GM23338 (cell line): ENCODE results near the gene PDE4D. TPM values are rescaled to one million over a fixed set of nuclear protein-coding genes. Genes with fewer than 3 reads are reported as not detected.

Experiments used
- ATAC-seq: fragments of 200-7000 bp; cut with Tn5 transposase; 3 replicates; pipeline ENCODE4 v1.9.1; 2020
- DNase-seq: peaks from one replicate; pipeline ENCODE4 v3.0.0-alpha.2; 2015; ENCODE audit warnings: low spot score
- H2AFZ ChIP-seq: fragments of 200-600 bp; sonication (generic); 2 replicates; pipeline ENCODE4 v1.8.0; 2016; ENCODE audit warnings: antibody characterized with exemption, mild to moderate bottlenecking, moderate library complexity
- H3F3A ChIP-seq: fragments of 200-600 bp; sonication (generic); replicated peaks from 2 replicates; pipeline ENCODE4 v1.8.0; 2017; ENCODE audit warnings: antibody characterized with exemption, mixed run types, low read depth
- H3K27ac ChIP-seq: fragments of 200-600 bp; sonication (generic); 2 replicates; pipeline ENCODE4 v1.6.1; 2016; ENCODE audit warnings: low read depth
- H3K27me3 ChIP-seq: fragments of 200-600 bp; sonication (generic); 2 replicates; pipeline ENCODE4 v1.8.0; 2016; ENCODE audit warnings: mild to moderate bottlenecking, mixed run types, moderate library complexity; ENCODE audit not compliant: insufficient read depth
- H3K36me3 ChIP-seq: fragments of 200-600 bp; sonication (generic); 2 replicates; pipeline ENCODE4 v1.8.0; 2016; ENCODE audit warnings: mild to moderate bottlenecking; ENCODE audit not compliant: insufficient read depth
- H3K4me1 ChIP-seq: fragments of 200-600 bp; sonication (generic); 2 replicates; pipeline ENCODE4 v1.8.0; 2016; ENCODE audit warnings: mild to moderate bottlenecking, moderate library complexity; ENCODE audit not compliant: insufficient read depth
- H3K4me2 ChIP-seq: fragments of 200-600 bp; sonication (generic); 2 replicates; pipeline ENCODE4 v1.7.1; 2017; ENCODE audit warnings: mixed run types
- H3K4me3 ChIP-seq: fragments of 200-600 bp; sonication (generic); 2 replicates; pipeline ENCODE4 v1.6.1; 2016; ENCODE audit warnings: mixed run types
- H3K79me2 ChIP-seq: fragments of 200-600 bp; sonication (generic); replicated peaks from 2 replicates; pipeline ENCODE4 v1.8.0; 2017; ENCODE audit warnings: mild to moderate bottlenecking; ENCODE audit not compliant: insufficient read depth
- H3K9me2 ChIP-seq: fragments of 200-600 bp; sonication (generic); 2 replicates; pipeline ENCODE4 v1.8.0; 2017; ENCODE audit not compliant: insufficient read depth
- H4K20me1 ChIP-seq: fragments of 200-600 bp; sonication (generic); replicated peaks from 2 replicates; pipeline ENCODE4 v1.8.0; 2017; ENCODE audit warnings: mild to moderate bottlenecking; ENCODE audit not compliant: insufficient read depth
- H3K27ac Mint-ChIP-seq: 2 replicates; pipeline ENCODE4 v1.8.0; 2020; ENCODE audit warnings: inconsistent platforms, mild to moderate bottlenecking, moderate library complexity, mixed read lengths
- H3K27me3 Mint-ChIP-seq: 3 replicates; pipeline ENCODE4 v1.8.0; 2022; ENCODE audit warnings: low read depth, mild to moderate bottlenecking, moderate library complexity, mixed read lengths, inconsistent platforms; ENCODE audit not compliant: insufficient read depth, poor library complexity
- H3K36me3 Mint-ChIP-seq: 3 replicates; pipeline ENCODE4 v1.8.0; 2021; ENCODE audit warnings: low read depth, mild to moderate bottlenecking, inconsistent platforms, moderate library complexity, mixed read lengths
- H3K4me1 Mint-ChIP-seq: 3 replicates; pipeline ENCODE4 v1.8.0; 2020; ENCODE audit warnings: mild to moderate bottlenecking, inconsistent platforms, mixed read lengths
- H3K4me3 Mint-ChIP-seq: 3 replicates; pipeline ENCODE4 v1.8.0; 2021; ENCODE audit warnings: moderate library complexity, mild to moderate bottlenecking, inconsistent platforms, mixed read lengths
- H3K9me3 Mint-ChIP-seq: 3 replicates; pipeline ENCODE4 v1.8.0; 2020; ENCODE audit warnings: moderate library complexity, mild to moderate bottlenecking, inconsistent platforms, mixed read lengths
- CREB1 ChIP-seq: fragments of 250-450 bp; sonication (Bioruptor Pico); IDR thresholded peaks from 2 replicates; pipeline ENCODE4 v1.5.0; 2020; ENCODE audit warnings: low read depth, mild to moderate bottlenecking, moderate library complexity
- EZH2 ChIP-seq: fragments of 200-600 bp; sonication (generic); IDR thresholded peaks from one replicate; pipeline ENCODE4 v1.8.0; 2017; ENCODE audit warnings: antibody characterized with exemption, mild to moderate bottlenecking, low read depth; ENCODE audit not compliant: unreplicated experiment
- EZH2phosphoT487 ChIP-seq: fragments of 200-600 bp; sonication (generic); IDR thresholded peaks from one replicate; pipeline ENCODE4 v1.8.1; 2018; ENCODE audit warnings: antibody characterized with exemption; ENCODE audit not compliant: unreplicated experiment
- JUNB ChIP-seq: IDR thresholded peaks from one replicate; pipeline ENCODE4 v1.6.1; 2016; ENCODE audit warnings: antibody characterized with exemption; ENCODE audit not compliant: unreplicated experiment
- NANOG ChIP-seq: IDR thresholded peaks from 2 replicates; pipeline ENCODE4 v1.6.1; 2016; ENCODE audit warnings: antibody characterized with exemption, borderline replicate concordance
- POLR2AphosphoS5 ChIP-seq: IDR thresholded peaks from 2 replicates; pipeline ENCODE4 v1.6.1; 2016; ENCODE audit warnings: antibody characterized with exemption, low read depth
- ZNF331 ChIP-seq: fragments of 250-450 bp; sonication (Bioruptor Pico); IDR thresholded peaks from 2 replicates; pipeline ENCODE4 v1.5.0; 2020; ENCODE audit warnings: low read depth, mild to moderate bottlenecking, moderate library complexity
- polyA plus RNA-seq: library from polyadenylated mRNA; unstranded; fragments of >200 nt; fragmentation: Nextera tagmentation; extraction: Ambion mirVana; gene quantifications from 2 replicates; pipeline ENCODE4 v1.2.1, GENCODE V29; 2016
- total RNA-seq: library from RNA; depleted of rRNA; stranded (reverse); fragments of >200 nt; shearing (Covaris generic); gene quantifications from 2 replicates; pipeline ENCODE4 v1.2.3, GENCODE V29; 2014
- TF ChIP-seq, protein P1 (sequence below): fragments of 250-450 bp; sonication (Bioruptor Pico); IDR thresholded peaks from 2 replicates; pipeline ENCODE4 v1.5.0; 2020; ENCODE audit warnings: mild to moderate bottlenecking, moderate library complexity
- TF ChIP-seq, protein P2 (sequence below), 2 experiments: fragments of 200-600 bp in 1 of 2; sonication (generic) in 1 of 2; conservative IDR thresholded peaks; 2 replicates each; pipeline versions ENCODE4 v1.5.1 to v1.6.1; 2016 to 2017; ENCODE audit warnings: antibody characterized with exemption in 2 of 2, low read depth in 2 of 2, mild to moderate bottlenecking in 2 of 2, moderate library complexity in 1 of 2

PDE4D gene
- total and polyA plus RNA-seq, 2 experiments from 2014 or later, result 2.1 to 4.7 TPM

DNA sequence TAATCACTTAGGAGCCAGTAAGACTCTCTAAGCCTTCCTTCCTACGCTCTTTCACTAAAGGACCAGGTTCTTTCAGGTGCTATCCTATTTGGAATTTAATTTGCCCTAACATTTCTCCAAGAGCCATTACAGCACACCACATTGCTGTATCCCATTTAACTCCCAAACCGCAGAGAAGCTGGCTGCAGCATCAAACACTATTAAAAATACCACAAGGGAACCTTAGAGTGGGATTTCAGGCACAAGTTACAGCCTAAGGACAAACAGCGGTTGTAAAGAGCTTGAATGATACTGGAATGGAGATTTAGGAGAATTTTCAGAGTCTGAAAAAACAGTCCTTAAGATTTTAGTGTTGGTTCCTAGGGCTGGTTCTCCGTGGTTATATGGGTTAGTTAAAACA is 744.3 kb downstream of the PDE4D start (continued):
- TF ChIP-seq, protein P1, sequence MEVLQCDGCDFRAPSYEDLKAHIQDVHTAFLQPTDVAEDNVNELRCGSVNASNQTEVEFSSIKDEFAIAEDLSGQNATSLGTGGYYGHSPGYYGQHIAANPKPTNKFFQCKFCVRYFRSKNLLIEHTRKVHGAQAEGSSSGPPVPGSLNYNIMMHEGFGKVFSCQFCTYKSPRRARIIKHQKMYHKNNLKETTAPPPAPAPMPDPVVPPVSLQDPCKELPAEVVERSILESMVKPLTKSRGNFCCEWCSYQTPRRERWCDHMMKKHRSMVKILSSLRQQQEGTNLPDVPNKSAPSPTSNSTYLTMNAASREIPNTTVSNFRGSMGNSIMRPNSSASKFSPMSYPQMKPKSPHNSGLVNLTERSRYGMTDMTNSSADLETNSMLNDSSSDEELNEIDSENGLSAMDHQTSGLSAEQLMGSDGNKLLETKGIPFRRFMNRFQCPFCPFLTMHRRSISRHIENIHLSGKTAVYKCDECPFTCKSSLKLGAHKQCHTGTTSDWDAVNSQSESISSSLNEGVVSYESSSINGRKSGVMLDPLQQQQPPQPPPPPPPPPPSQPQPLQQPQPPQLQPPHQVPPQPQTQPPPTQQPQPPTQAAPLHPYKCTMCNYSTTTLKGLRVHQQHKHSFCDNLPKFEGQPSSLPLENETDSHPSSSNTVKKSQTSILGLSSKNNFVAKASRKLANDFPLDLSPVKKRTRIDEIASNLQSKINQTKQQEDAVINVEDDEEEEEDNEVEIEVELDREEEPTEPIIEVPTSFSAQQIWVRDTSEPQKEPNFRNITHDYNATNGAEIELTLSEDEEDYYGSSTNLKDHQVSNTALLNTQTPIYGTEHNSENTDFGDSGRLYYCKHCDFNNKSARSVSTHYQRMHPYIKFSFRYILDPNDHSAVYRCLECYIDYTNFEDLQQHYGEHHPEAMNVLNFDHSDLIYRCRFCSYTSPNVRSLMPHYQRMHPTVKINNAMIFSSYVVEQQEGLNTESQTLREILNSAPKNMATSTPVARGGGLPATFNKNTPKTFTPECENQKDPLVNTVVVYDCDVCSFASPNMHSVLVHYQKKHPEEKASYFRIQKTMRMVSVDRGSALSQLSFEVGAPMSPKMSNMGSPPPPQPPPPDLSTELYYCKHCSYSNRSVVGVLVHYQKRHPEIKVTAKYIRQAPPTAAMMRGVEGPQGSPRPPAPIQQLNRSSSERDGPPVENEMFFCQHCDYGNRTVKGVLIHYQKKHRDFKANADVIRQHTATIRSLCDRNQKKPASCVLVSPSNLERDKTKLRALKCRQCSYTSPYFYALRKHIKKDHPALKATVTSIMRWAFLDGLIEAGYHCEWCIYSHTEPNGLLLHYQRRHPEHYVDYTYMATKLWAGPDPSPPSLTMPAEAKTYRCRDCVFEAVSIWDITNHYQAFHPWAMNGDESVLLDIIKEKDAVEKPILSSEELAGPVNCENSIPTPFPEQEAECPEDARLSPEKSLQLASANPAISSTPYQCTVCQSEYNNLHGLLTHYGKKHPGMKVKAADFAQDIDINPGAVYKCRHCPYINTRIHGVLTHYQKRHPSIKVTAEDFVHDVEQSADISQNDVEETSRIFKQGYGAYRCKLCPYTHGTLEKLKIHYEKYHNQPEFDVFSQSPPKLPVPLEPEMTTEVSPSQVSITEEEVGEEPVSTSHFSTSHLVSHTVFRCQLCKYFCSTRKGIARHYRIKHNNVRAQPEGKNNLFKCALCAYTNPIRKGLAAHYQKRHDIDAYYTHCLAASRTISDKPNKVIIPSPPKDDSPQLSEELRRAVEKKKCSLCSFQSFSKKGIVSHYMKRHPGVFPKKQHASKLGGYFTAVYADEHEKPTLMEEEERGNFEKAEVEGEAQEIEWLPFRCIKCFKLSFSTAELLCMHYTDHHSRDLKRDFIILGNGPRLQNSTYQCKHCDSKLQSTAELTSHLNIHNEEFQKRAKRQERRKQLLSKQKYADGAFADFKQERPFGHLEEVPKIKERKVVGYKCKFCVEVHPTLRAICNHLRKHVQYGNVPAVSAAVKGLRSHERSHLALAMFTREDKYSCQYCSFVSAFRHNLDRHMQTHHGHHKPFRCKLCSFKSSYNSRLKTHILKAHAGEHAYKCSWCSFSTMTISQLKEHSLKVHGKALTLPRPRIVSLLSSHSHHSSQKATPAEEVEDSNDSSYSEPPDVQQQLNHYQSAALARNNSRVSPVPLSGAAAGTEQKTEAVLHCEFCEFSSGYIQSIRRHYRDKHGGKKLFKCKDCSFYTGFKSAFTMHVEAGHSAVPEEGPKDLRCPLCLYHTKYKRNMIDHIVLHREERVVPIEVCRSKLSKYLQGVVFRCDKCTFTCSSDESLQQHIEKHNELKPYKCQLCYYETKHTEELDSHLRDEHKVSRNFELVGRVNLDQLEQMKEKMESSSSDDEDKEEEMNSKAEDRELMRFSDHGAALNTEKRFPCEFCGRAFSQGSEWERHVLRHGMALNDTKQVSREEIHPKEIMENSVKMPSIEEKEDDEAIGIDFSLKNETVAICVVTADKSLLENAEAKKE, result no peak
- TF ChIP-seq, protein P2, sequence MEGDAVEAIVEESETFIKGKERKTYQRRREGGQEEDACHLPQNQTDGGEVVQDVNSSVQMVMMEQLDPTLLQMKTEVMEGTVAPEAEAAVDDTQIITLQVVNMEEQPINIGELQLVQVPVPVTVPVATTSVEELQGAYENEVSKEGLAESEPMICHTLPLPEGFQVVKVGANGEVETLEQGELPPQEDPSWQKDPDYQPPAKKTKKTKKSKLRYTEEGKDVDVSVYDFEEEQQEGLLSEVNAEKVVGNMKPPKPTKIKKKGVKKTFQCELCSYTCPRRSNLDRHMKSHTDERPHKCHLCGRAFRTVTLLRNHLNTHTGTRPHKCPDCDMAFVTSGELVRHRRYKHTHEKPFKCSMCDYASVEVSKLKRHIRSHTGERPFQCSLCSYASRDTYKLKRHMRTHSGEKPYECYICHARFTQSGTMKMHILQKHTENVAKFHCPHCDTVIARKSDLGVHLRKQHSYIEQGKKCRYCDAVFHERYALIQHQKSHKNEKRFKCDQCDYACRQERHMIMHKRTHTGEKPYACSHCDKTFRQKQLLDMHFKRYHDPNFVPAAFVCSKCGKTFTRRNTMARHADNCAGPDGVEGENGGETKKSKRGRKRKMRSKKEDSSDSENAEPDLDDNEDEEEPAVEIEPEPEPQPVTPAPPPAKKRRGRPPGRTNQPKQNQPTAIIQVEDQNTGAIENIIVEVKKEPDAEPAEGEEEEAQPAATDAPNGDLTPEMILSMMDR (conservative IDR thresholded peaks at IDR 0.05; ENCODE audit: low read depth in 2 of 2), result no peak
- no peak for TF ChIP-seq CREB1

DNA sequence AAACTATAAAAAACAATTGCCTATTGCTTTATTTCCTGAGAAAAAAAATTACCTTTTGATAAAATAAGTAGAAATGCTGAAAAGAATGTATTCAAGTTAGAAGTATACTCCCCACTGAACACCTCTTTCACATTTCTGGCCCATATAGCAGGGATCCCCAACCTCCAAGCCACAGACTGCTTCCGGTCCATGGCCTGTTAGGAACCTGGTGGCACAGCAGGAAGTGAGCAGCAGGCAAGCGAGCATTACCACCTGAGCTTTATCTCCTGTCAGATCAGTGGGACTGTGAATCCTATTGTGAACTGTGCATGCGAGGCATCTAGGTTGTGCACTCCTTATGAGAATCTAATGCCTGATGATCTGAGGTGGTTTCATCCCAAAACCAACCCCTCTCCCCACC is 746.8 kb downstream of the PDE4D start:
- Histone ChIP-seq H3K4me2 (no peak overlapping the region), H4K20me1 (no peaks in the 10 kb centered on the region), H3K9me2 (no peaks in the 10 kb centered on the region; the same call in 1 of the 2 replicates), H3F3A (no peaks in the 10 kb centered on the region), H3K79me2 (no peaks in the 10 kb centered on the region), H3K4me1 (peaks cover 10% of the 10 kb centered on the region), H3K27ac (no peak overlapping the region), H3K4me3 (no peak overlapping the region), H2AFZ (no peak overlapping the region), H3K36me3 (no peaks in the 10 kb centered on the region), H3K27me3 (no peaks in the 10 kb centered on the region)
- H3K27ac Mint-ChIP-seq, result no peak overlapping the region
- H3K9me3 Mint-ChIP-seq, result peaks cover 2% of the 10 kb centered on the region; the same call in 1 of the 3 replicates
- H3K27me3 Mint-ChIP-seq, result peaks cover 2% of the 10 kb centered on the region
- H3K36me3 Mint-ChIP-seq, result no peaks in the 10 kb centered on the region
- no peak overlapping the region for H3K4me3 Mint-ChIP-seq
- H3K4me1 Mint-ChIP-seq, result peaks cover 9% of the 10 kb centered on the region; the same call in 1 of the 3 replicates
- no peak for DNase-seq
- ATAC-seq, result no peak
- no peak for TF ChIP-seq CREB1
- TF ChIP-seq EZH2phosphoT487, result no peak
- TF ChIP-seq, protein P2 (conservative IDR thresholded peaks at IDR 0.05; ENCODE audit: low read depth in 2 of 2), result no peak
- no peak for TF ChIP-seq POLR2AphosphoS5
- no peak for TF ChIP-seq ZNF331 (CRISPR knock-in tag)
- TF ChIP-seq NANOG, result no peak
- TF ChIP-seq JUNB, result no peak
- TF ChIP-seq EZH2, result no peak
